Nucleus accumbens (tissue), 56 donors: ENCODE data around the gene NDUFB4.

Source experiments
- DNase-seq, 56 donors: peaks; one replicate each; lab custom pipeline; 2025; lab: John Stamatoyannopoulos, UW

The NDUFB4 gene

DNA sequence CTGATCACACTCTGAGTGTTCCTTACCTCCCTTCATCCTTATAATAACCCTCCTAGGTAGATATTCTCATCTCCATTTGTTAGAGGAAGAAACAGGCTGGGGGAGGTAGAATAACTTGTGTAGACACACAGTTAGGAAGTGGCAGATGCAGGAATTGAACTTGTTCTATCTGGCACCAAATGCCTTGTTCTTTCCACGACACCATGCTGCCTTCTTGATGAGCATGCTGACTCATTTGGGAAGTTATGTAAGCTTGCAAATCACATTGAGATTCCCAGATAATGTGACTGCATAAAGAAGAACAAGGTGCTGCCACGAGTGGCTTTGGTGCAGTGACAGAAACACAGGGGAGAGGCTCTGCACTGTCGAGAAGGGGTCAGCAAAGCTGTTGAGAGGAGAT is 27.5 kb upstream of the NDUFB4 start:
- DNase-seq = peak in 17 of 56 donors; percentile 5 to 69 (median 26)

DNA sequence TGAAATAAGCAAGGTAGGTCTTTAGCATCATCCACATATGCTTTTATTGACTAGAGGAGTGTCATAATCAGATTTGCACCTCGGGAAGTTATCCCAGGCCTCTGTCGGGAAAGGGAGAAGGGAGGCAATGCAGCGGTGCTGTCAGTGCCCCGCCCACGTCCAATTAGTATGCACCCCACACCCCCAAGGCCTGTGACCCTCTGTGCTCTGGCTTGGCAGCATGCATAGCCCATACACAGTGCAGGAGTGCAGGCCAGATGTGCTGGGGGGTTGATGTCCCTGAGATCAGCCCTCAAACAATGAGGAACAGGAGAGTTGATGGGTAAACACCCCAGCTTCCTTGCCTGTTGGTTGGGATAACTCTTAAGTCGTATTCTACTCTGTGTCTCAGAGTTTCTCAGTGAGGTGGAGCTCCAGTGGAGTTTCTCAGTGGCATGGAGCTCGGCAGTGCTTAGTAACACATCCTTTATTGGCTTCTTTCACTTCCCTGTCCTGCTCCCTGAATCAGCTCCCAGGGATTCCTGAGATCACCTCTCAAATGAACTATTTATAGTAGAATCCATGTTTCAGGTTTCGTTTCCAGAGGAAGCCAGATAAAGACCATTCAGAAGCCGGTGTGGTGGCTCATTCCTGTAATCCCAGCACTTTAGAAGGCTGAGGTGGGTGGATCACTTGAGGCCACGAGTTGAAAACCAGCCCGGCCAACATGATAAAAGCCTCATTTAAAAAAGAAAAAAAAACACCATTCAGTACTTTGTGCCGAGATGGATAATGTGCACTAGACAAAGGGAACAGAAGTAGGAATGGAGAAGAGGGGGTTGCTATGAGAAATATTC is 26.7 kb upstream of the NDUFB4 start:
- DNase-seq = no peak

DNA sequence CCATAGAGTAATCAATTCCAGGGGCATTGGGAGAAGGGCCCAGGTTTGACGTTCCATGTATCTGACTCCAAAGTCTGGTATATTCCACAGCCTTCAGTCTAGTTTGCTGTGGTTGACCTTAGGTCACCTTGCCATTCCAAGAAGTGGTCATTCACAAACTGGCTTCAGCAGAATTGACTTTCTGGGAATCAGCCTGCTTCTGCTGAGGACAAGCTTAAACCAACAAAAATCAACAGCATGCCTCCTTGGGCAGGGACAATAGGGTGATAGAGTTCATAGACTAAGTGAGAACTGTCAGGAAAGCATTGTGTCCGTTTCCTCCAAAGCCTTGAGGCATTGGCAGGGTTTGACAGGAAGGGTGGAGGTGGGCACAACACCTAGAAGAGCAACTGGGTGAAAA is 24.1 kb upstream of the NDUFB4 start:
- DNase-seq = no peak

DNA sequence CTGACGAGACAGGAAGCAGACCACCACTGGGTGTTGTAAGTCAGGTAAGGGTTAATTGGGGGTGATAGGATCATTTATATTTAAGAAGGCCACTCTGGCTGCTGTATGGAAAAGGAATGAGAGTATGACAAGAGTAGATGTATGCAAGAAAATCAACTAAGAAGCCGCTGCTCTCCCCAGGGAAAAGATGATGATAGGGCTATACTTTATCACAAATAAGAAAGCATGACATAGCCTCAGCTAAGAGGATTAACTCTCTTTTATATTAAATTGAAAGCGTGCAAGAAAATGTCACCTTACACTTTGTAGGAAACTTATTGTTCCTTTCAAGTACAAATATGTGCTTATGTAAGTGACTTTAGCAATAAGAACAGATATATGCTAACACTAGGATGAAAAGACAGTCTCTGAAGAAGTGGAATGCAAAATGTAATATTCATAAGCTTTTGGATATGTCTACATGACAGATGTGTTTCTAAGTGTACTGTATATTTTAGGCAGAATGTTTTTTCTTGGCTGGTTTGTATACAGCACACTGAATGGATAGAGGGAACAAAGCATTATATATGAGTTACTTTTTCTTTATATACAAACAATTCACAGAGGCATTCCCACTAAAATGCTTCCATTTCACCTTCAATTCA is 8.7 kb upstream of the NDUFB4 start:
- DNase-seq = no peak

DNA sequence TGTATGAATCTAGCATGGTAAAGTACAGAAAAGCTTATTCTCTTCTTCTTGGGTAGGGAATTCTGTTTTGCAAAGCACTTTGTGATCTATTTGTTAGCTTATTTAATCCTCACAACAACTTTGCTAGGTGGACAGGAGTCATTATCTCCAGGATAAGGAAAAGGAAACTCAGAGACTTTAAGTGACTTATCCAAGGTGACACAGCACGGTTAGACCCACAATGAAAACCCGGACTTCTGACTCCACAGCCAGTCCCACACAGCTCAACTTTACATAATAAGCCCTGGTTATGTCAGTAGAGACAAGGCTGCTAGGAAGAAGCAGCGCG is 384 bp upstream of the NDUFB4 start:
- DNase-seq = no peak

DNA sequence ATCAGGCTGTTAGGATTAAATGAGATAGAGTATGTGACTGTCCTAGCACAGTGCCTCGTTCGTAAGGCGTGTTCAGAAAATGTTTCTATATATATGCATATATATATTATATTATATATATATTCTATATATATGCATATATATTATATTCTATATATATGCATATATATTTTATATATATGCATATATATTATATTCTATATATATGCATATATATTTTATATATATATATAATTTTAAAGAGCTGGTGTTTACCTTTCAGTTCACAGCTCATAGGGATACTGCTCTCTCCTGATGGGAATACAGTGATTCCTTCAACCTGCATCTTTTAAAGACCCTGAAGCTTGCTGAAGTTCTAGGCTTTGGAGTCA is 702 bp downstream of the NDUFB4 start:
- DNase-seq = no peak

DNA sequence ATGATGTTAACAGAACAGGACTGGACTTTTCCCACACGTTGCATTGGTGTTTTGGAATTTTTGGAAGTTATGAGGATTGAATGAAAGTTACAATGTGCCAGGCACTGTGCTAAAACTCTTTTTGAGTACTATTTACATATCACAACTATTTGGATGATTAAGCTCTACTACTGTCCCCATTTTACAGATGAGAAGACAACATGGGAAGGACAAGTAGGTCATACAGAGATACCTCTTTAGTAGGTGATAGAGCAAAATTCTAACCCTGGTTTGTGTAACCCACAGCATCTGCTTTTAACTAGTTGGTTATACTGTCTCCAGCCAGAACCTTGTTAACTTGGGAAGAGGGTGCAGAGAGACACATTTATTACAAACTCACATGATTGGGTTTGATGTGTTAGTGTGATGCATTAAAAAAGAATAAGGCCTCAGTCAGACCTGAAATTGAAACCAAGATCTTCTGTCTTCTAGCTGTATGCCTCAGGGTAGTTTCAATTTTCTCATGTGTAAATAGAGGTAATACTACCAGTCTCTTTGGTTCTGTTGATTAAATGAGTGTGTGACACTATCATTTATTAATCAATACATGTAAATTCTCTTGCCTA is 1.4 kb downstream of the NDUFB4 start:
- no peak for DNase-seq

DNA sequence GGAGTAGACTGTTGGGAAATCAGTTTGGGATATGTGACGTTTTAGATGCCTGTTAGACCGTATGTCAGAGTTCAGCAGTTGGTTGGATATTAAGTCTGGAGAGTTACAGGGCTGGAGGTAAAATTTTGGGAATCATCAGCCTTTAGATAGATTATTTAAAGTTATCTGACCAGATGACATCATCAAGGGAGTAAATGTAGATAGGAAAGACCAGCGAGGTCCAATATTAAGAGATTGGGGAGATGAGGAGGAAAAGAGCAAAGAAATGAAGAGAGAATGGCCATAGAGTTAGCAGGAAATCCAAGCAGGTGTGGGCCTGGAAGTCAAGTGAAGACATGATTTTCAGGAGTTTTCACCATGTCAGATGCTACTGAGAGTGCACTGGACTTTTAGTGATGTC is 3.1 kb downstream of the NDUFB4 start:
- no peak for DNase-seq

DNA sequence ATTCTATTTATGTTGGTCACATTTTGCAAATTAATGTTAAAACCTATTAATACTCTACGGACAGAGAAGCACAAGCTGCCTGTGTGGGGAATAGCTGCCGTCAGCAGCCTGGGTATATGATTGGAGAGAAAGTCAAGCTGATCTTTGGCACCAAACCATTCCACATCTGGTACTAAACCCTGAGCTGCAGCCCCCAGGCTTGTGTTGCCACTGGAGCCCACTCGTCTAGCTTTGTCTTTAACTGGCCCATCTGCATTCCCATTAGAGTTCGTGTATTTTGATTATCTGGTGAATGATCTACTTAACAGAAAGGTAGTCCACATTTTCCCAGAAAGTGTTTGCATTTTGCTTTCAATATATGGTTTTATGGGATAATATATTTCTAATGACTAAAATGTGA is 5.4 kb downstream of the NDUFB4 start:
- DNase-seq = no peak

DNA sequence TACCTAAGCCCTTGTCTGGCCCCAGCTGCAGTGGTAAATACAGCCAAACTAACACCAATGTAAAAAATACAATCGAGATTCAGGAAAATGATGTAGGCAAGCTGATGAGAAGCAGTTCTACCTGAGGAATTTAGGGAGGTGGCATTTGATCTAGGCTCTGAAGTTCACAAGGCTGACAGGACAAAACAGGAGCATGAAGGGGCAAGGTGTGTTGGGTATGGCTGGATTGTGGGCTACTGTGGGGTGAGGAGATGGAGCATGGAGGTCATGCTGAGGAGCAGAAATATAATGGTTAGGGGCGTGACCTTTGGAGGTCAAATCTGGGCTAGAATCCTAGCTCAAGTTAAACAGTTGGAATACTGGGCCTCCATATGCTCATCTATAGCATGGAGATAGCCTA is 6.5 kb downstream of the NDUFB4 start:
- no peak for DNase-seq

DNA sequence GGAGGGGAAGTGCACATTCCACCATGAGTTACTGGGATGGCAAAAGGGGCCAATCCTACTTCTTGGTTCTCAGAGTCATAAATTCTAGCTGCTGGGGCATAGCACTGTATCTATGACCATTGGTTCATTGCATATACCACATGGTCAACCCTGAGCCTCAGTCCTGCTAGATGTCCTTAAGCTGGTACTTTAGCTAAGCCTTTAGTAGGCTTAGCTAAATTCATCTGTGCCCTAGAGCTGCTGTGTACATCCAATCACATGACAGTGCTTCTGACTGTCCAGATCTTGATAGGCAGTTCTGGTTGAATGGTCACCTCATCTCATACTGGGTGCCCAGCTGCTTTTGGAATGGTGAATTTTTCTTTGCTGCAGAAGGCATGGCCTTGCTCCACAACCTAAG is 8.2 kb downstream of the NDUFB4 start:
- no peak for DNase-seq

DNA sequence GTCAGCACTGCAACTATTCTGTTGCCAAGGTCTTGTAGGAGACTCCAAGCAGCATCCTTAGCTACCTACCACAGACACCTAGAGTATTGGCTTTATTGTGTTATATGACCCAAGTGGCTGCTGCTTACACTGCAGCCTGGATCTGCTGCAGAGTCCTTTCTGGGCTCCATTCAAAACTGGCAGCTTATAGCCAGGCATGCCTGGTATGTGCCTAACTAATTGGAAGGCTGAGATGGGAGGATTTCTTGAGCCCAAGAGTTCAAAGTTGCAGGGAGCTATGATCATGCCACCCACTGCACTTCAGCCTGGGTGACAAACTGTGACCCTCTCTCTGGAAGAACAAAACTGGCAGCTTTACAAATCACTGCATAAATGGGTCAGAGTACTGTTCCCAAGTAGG is 8.6 kb downstream of the NDUFB4 start:
- no peak for DNase-seq

DNA sequence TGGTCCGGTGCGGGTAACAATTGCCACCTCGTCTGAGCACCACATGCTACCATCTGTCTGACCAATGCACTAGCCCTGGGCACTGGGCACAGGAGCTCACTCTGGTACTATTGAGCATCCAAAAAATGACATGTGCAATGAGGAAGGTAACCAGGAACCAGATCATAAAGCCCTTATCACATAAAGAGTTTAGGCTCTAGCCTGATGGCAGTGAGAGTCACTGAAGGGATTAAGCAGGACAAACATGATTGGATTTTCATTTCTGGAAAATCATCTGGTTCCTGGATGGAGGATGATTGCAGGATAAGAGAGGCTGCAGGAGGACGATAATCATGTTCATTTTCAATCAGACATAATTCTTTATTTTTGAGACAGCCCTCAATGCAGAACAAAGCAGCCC is 12.4 kb downstream of the NDUFB4 start:
- DNase-seq = no peak

DNA sequence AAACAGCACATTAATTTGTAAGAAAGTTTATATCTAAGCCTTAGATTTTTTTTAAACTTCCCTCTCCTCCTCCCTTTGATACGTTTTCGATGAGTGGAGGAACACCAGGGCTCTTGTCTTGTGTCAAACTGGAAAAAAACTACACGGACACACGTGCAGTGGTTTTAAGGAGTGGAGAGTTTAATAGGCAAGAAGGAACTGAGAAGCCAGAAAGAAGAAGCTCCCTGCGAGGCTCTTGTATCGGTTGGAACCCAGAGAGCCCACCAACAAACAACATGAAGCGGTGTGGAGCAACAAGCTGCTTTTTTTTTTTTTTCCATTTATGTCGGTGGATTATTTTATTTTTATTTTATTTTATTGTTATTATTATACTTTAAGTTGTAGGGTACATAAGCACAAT is 18.6 kb downstream of the NDUFB4 start:
- DNase-seq = no peak

DNA sequence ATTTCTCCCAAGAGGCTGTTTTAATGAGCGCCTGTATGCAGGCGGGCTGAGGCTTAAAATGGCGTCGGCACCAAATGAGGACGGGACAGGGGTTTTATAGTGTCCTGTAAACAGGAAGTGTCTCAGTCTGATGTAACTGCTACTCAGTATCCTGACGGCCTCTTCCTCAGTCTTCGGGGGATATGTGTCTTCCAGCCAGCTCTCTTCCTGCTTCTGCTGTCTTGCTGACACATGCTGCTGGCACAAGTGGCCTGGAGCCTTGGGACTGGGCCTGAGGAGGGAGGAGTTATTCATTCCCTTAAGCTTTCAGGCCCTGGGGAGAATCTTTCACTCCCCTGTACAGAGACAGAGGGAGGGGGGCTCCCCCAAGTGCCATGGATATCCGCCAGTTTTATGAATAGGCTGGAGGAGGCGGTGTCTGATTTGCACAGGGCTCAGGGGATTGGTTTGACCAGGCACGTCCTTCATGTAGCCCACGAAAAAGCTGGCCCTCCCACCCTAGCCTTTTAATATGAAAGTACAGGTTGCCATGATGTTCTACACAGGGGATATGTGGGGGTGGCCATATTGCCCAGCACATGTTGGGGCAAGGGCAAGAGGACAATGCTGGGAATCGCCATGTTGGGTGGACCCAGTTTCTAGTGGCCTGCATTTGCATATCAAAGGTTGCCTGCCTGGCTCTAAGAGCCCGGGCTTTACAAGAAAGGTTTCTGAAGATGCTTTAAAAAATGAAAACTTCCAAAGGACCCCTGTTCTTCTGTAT is 19.9 kb downstream of the NDUFB4 start:
- peak in 24 of 56 donors; percentile 2 to 57 (median 14) for DNase-seq

DNA sequence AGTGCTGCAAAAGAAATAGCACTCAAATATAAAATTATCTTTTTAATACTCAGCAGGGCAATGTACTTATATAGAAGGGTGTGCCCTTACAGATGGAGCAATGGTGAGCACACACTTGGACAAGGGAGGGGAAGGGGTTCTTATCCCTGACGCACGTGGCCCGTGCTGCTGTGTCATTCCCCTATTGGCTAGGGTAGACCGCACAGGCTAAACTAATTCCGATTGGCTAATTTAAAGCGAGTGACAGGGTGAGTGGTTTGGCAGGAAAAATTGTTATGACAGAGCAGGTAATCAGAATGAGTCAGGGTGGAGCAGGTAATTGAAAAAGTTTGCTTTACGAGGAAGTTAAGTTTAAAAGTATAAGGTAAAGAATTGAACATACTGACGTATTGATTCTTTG is 20.6 kb downstream of the NDUFB4 start:
- DNase-seq = peak in 2 of 56 donors; percentile 4 to 22

DNA sequence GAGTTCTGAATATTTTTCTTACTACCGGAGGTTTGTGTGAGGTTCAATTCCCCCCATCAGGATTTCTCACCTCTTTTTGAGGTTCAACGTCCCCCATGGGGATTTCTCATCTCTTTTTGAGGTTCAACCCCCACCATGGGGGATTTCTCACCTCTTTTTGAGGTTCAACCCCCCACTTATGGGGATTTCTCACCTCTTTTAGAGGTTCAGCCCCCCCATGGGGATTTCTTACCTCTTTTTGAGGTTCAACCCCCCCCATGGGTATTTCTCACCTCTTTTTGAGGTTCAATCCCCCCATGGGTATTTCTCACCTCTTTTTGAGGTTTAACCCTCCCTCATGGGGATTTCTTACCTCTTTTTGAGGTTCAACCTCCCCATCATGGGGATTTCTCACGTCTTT is 26.3 kb downstream of the NDUFB4 start:
- no peak for DNase-seq

DNA sequence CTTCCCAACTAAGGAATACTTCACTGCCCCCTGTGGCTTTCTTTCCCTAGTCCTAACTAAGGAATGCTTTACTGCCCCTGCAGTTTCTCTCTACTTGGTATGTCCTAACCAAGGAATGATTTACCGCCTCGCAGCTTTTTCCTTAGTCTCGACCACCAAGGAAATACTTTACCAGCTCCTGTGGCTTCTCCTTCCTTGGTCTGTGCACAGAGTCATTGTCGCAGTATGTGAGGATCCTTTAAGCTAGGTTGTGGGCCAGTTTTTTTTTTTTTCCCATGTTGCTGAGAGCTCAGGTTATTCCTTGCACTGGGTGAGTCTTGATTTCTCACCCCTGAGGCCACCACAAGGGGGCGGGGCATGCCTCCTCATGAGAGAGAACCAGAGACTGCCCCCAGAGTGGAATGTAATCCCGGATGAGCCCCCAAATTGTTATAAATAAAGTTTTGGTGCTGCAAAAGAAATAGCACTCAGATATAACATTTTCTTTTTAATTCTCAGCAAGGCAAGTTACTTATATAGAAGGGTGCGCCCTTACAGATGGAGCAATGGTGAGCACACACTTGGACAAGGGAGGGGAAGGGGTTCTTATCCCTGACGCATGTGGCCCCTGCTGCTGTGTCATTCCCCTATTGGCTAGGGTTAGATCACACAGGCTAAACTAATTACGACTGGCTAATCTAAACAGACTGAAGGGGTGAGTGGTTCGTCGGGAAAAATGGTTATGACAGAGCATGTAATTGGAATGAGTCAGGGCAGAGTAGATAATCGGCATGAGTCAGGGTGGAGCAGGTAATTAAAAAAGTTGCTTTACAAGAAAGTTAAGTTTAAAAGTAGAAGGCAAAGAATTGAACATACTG is 27.0 kb downstream of the NDUFB4 start:
- DNase-seq = no peak

DNA sequence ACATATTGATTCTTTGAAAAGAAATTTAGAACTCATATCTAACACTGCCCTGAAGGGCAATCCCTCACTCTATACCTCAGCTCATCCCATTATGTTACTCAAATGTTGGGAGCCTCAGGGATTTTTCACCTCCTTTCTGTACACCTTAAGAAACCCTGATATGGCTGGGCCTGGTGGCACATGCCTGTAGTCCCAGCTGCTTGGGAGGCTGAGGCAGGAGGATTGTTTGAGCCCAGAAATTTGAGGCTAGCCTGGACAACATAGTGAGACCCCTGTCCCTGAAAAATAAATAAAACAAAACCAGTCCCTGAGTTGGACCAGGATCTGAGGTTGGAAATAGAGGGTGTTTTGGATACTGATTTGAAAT is 27.6 kb downstream of the NDUFB4 start:
- no peak for DNase-seq

DNA sequence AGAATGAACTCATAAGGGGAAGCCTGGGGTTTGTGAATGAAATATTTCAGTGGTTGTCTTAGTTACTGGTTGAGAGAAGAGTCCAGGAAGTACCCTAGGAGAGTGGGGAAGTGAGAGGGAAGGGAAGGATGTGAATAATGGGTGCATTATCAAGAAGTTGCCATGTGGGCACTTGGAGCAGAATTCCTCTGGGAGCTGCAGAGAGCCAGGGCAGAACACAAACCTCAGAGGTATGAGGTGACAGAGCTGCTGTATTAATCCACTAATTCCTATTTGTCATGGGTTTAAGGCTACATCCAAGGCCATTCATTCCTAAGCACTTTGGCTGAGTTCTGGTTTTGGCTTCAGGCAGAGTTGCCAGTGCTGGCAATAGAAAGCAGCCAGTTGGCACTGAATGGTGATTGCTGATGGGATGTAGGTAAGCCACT is 29.0 kb downstream of the NDUFB4 start:
- DNase-seq = no peak
